Measurements from ENCODE around the gene ERICH6.

GRCh38 chr3:150687613-150688012 lies 16.1 kb downstream of the ERICH6 start:
- TF ChIP-seq CTCF (IDR thresholded peaks at IDR 0.05) (no peak), POLR2A (IDR thresholded peaks at IDR 0.05) (no peak)

Data from body of pancreas (tissue), 4 donors.